ENCODE results near the gene CD200R1. TPM values are rescaled to one million over a fixed set of nuclear protein-coding genes. Genes with fewer than 3 reads are reported as not detected.

The CD200R1 gene
- total and polyA plus RNA-seq, 2 experiments from 2014 or later = not detected

GRCh38 chr3:112888381-112889085 is 86.4 kb downstream of the CD200R1 start:
- H3K27me3 ChIP-seq (replicated peaks; ENCODE audit: insufficient read depth) = no peaks in the 10 kb centered on the region
- no peaks in the 10 kb centered on the region for H3K79me2 ChIP-seq (ENCODE audit: insufficient read depth)
- no peaks in the 10 kb centered on the region for H3K36me3 ChIP-seq (ENCODE audit: low read depth)
- 45 to 51% methylated on average over 2 of the region's 2 CpGs for WGBS, 2 experiments (ENCODE audit: low coverage in 1 of 2, low lambda C conversion rate in 2 of 2, missing lambda C conversion rate in 2 of 2)
- H3F3A ChIP-seq (ENCODE audit: insufficient read depth) = no peaks in the 10 kb centered on the region
- no peak overlapping the region for H3K27ac ChIP-seq
- H3K9me2 ChIP-seq (ENCODE audit: insufficient read depth) = no peaks in the 10 kb centered on the region
- H3K9ac ChIP-seq = no peak overlapping the region
- no peak overlapping the region for H3K4me3 ChIP-seq
- H3K9me3 ChIP-seq (ENCODE audit: low read depth) = no peaks in the 10 kb centered on the region
- in situ Hi-C loops (cut with MboI) = no loop called here
- no peaks in the 10 kb centered on the region for H4K20me1 ChIP-seq (ENCODE audit: insufficient read depth)
- no peak for DNase-seq
- H3K4me1 ChIP-seq (ENCODE audit: insufficient read depth) = peaks cover 8% of the 10 kb centered on the region
- H3K4me2 ChIP-seq (ENCODE audit: unreplicated experiment) = no peak overlapping the region
- H2AFZ ChIP-seq = no peak overlapping the region
- TF ChIP-seq EZH2 (IDR thresholded peaks at IDR 0.05; ENCODE audit: insufficient read depth, poor library complexity, severe bottlenecking) = no peak
- no peak for TF ChIP-seq EZH2phosphoT487 (IDR thresholded peaks at IDR 0.05; ENCODE audit: insufficient read depth, low read depth)

- Histone ChIP-seq H3K36me3 (ENCODE audit: low read depth) (no peaks in the 10 kb centered on the region), H3K27ac (no peak overlapping the region), H3K9me3 (ENCODE audit: low read depth) (no peaks in the 10 kb centered on the region), H3K4me1 (ENCODE audit: insufficient read depth) (peaks cover 8% of the 10 kb centered on the region), H3K9me2 (ENCODE audit: insufficient read depth) (no peaks in the 10 kb centered on the region), H3K4me3 (no peak overlapping the region), H2AFZ (no peak overlapping the region), H3F3A (ENCODE audit: insufficient read depth) (no peaks in the 10 kb centered on the region), H3K9ac (no peak overlapping the region), H3K79me2 (ENCODE audit: insufficient read depth) (no peaks in the 10 kb centered on the region), H3K4me2 (ENCODE audit: unreplicated experiment) (no peak overlapping the region), H3K27me3 (replicated peaks; ENCODE audit: insufficient read depth) (no peaks in the 10 kb centered on the region), H4K20me1 (ENCODE audit: insufficient read depth) (no peaks in the 10 kb centered on the region)
- DNase-seq = no peak
- in situ Hi-C loops (cut with MboI) = no loop called here
- TF ChIP-seq EZH2phosphoT487 (IDR thresholded peaks at IDR 0.05; ENCODE audit: insufficient read depth, low read depth) (no peak), EZH2 (IDR thresholded peaks at IDR 0.05; ENCODE audit: insufficient read depth, poor library complexity, severe bottlenecking) (no peak)
- 55 to 59% methylated on average over 4 of the region's 4 CpGs for WGBS, 2 experiments (ENCODE audit: low coverage in 1 of 2, low lambda C conversion rate in 2 of 2, missing lambda C conversion rate in 2 of 2)
Measured at GRCh38 chr3:112884678-112885290, 90.1 kb downstream of the CD200R1 start.

GRCh38 chr3:112881891-112882290 is 93.0 kb downstream of the CD200R1 start:
- Histone ChIP-seq H2AFZ (no peak overlapping the region), H4K20me1 (ENCODE audit: insufficient read depth) (no peaks in the 10 kb centered on the region), H3K36me3 (ENCODE audit: low read depth) (no peaks in the 10 kb centered on the region), H3K27ac (no peak overlapping the region), H3K27me3 (replicated peaks; ENCODE audit: insufficient read depth) (no peaks in the 10 kb centered on the region), H3K9me3 (ENCODE audit: low read depth) (no peaks in the 10 kb centered on the region), H3K9me2 (ENCODE audit: insufficient read depth) (no peaks in the 10 kb centered on the region), H3K79me2 (ENCODE audit: insufficient read depth) (no peaks in the 10 kb centered on the region), H3K4me1 (ENCODE audit: insufficient read depth) (no peaks in the 10 kb centered on the region), H3F3A (ENCODE audit: insufficient read depth) (no peaks in the 10 kb centered on the region), H3K9ac (no peak overlapping the region), H3K4me3 (no peak overlapping the region), H3K4me2 (ENCODE audit: unreplicated experiment) (no peak overlapping the region)
- in situ Hi-C loops (cut with MboI) = no loop called here
- DNase-seq = no peak
- WGBS, 2 experiments (ENCODE audit: low coverage in 1 of 2, low lambda C conversion rate in 2 of 2, missing lambda C conversion rate in 2 of 2) = 44 to 50% methylated on average over 4 of the region's 4 CpGs
- no peak for TF ChIP-seq EZH2 (IDR thresholded peaks at IDR 0.05; ENCODE audit: insufficient read depth, poor library complexity, severe bottlenecking)
- no peak for TF ChIP-seq EZH2phosphoT487 (IDR thresholded peaks at IDR 0.05; ENCODE audit: insufficient read depth, low read depth)

- no peaks in the 10 kb centered on the region for H3K79me2 ChIP-seq (ENCODE audit: insufficient read depth)
- no peak for DNase-seq
- no peaks in the 10 kb centered on the region for H3K36me3 ChIP-seq (ENCODE audit: low read depth)
- no peak for TF ChIP-seq EZH2phosphoT487 (IDR thresholded peaks at IDR 0.05; ENCODE audit: insufficient read depth, low read depth)
- no peak for TF ChIP-seq EZH2 (IDR thresholded peaks at IDR 0.05; ENCODE audit: insufficient read depth, poor library complexity, severe bottlenecking)
- no peaks in the 10 kb centered on the region for H4K20me1 ChIP-seq (ENCODE audit: insufficient read depth)
- no peaks in the 10 kb centered on the region for H3K9me2 ChIP-seq (ENCODE audit: insufficient read depth)
- H3K4me2 ChIP-seq (ENCODE audit: unreplicated experiment) = no peak overlapping the region
- 50 to 64% methylated on average over 2 of the region's 2 CpGs for whole genome bisulfite sequencing, 2 experiments (ENCODE audit: low coverage in 1 of 2, low lambda C conversion rate in 2 of 2, missing lambda C conversion rate in 2 of 2)
- H3K27me3 ChIP-seq (replicated peaks; ENCODE audit: insufficient read depth) = no peaks in the 10 kb centered on the region
- H3K9me3 ChIP-seq (ENCODE audit: low read depth) = no peaks in the 10 kb centered on the region
- H3F3A ChIP-seq (ENCODE audit: insufficient read depth) = no peaks in the 10 kb centered on the region
- H3K9ac ChIP-seq = no peak overlapping the region
- in situ Hi-C loops (cut with MboI) = no loop called here
- H3K4me3 ChIP-seq = no peak overlapping the region
- H2AFZ ChIP-seq = no peak overlapping the region
- no peak overlapping the region for H3K27ac ChIP-seq
- H3K4me1 ChIP-seq (ENCODE audit: insufficient read depth) = no peaks in the 10 kb centered on the region
Measured at GRCh38 chr3:112875561-112875960, 99.3 kb downstream of the CD200R1 start.

Measured in GM23248 (cell line).